ENCODE results near the gene S100B. TPM values are rescaled to one million over a fixed set of nuclear protein-coding genes. Genes with fewer than 3 reads are reported as not detected.

The S100B gene
- total RNA-seq, 1 experiment from 2014 or later, result not detected

GRCh38 chr21:46616656-46617055 is 11.8 kb upstream of the S100B start:
- no peaks in the 10 kb centered on the region for H3K9me3 Mint-ChIP-seq (ENCODE audit: unreplicated experiment)
- peaks cover 63% of the 10 kb centered on the region for H3K27me3 Mint-ChIP-seq (ENCODE audit: insufficient read depth, unreplicated experiment)
- no peak for DNase-seq (ENCODE audit: unreplicated experiment)
- intact Hi-C loops (cut with micrococcal nuclease), result no loop called here
- H3K4me1 Mint-ChIP-seq (ENCODE audit: insufficient read depth, unreplicated experiment), result no peaks in the 10 kb centered on the region
- CTCF ChIA-PET, result no interaction called here
- no TSS peak for BruUV-seq (replicated peaks)
- no peak for TF ChIP-seq CTCF (IDR thresholded peaks at IDR 0.05; ENCODE audit: unreplicated experiment)
- H3K36me3 Mint-ChIP-seq (ENCODE audit: insufficient read depth, unreplicated experiment), result peaks cover 6% of the 10 kb centered on the region
- no peak overlapping the region for H3K4me3 Mint-ChIP-seq (ENCODE audit: unreplicated experiment)
- POLR2A ChIA-PET, result no interaction called here
- no peak overlapping the region for H3K27ac Mint-ChIP-seq (ENCODE audit: low read depth, unreplicated experiment)

DNA sequence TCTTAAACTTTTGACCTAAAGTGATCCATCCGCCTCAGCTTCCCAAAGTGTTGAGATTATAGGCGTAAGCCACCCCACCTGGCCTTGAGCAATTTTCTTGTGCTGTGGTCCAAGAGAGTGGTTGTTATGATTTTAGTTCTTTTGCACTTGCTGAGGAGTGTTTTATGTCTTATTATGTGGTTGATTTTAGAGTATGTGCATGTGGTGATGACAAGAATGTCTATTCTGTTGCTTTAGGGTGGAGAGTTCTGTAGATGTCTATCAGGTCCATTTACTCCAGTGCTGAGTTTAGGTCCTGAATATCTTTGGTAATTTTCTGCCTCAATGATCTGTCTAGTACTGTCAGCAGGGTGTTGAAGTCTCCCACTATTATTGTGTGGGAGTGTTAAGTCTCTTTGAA is 11.2 kb upstream of the S100B start:
- H3K27ac Mint-ChIP-seq (ENCODE audit: low read depth, unreplicated experiment), result no peak overlapping the region
- no peaks in the 10 kb centered on the region for H3K9me3 Mint-ChIP-seq (ENCODE audit: unreplicated experiment)
- no peak overlapping the region for H3K4me3 Mint-ChIP-seq (ENCODE audit: unreplicated experiment)
- no peak for TF ChIP-seq CTCF (IDR thresholded peaks at IDR 0.05; ENCODE audit: unreplicated experiment)
- H3K4me1 Mint-ChIP-seq (ENCODE audit: insufficient read depth, unreplicated experiment), result no peaks in the 10 kb centered on the region
- intact Hi-C loops (cut with micrococcal nuclease), result no loop called here
- H3K27me3 Mint-ChIP-seq (ENCODE audit: insufficient read depth, unreplicated experiment), result peaks cover 63% of the 10 kb centered on the region
- ChIA-PET CTCF (no interaction called here), POLR2A (no interaction called here)
- H3K36me3 Mint-ChIP-seq (ENCODE audit: insufficient read depth, unreplicated experiment), result peaks cover 6% of the 10 kb centered on the region
- no TSS peak for BruUV-seq (replicated peaks)
- DNase-seq (ENCODE audit: unreplicated experiment), result no peak

DNA sequence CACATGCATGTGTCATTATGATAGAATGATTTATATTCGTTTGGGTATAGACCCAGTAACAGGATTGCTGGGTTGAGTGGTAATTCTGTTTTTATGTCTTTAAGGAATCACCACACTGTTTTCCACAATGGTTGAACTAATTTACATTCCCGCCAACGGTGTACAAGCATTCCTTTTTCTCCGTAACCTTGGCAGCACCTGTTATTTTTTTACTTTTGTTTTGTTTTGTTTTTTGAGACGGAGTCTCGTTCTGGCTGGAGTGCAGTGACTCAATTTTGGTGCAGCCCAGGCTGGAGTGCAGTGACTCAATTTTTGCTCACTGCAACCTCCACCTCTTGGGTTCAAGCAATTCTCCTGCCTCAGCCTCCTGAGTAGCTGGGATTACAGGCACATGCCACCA is 8.5 kb upstream of the S100B start:
- CTCF ChIA-PET, result interaction anchor here (0.6 to 0.7 kb wide), 2 partner anchors 18 to 136 kb away, joined by 3 to 8 read pairs; no protein-coding TSS in a partner anchor
- Mint-ChIP-seq H3K4me1 (ENCODE audit: insufficient read depth, unreplicated experiment) (no peaks in the 10 kb centered on the region), H3K27me3 (ENCODE audit: insufficient read depth, unreplicated experiment) (peaks cover 60% of the 10 kb centered on the region), H3K4me3 (ENCODE audit: unreplicated experiment) (no peak overlapping the region), H3K9me3 (ENCODE audit: unreplicated experiment) (no peaks in the 10 kb centered on the region), H3K27ac (ENCODE audit: low read depth, unreplicated experiment) (no peak overlapping the region), H3K36me3 (ENCODE audit: insufficient read depth, unreplicated experiment) (peaks cover 6% of the 10 kb centered on the region)
- intact Hi-C loops (cut with micrococcal nuclease), result no loop called here
- BruUV-seq (replicated peaks), result no TSS peak
- no peak for DNase-seq (ENCODE audit: unreplicated experiment)
- TF ChIP-seq CTCF (IDR thresholded peaks at IDR 0.05; ENCODE audit: unreplicated experiment), result no peak
- POLR2A ChIA-PET, result no interaction called here

- intact Hi-C loops (cut with micrococcal nuclease), result no loop called here
- ChIA-PET CTCF (no interaction called here), POLR2A (no interaction called here)
- Mint-ChIP-seq H3K9me3 (ENCODE audit: unreplicated experiment) (no peaks in the 10 kb centered on the region), H3K36me3 (ENCODE audit: insufficient read depth, unreplicated experiment) (no peaks in the 10 kb centered on the region), H3K4me1 (ENCODE audit: insufficient read depth, unreplicated experiment) (no peaks in the 10 kb centered on the region), H3K4me3 (ENCODE audit: unreplicated experiment) (no peak overlapping the region), H3K27me3 (ENCODE audit: insufficient read depth, unreplicated experiment) (peaks cover 43% of the 10 kb centered on the region), H3K27ac (ENCODE audit: low read depth, unreplicated experiment) (no peak overlapping the region)
- TF ChIP-seq CTCF (IDR thresholded peaks at IDR 0.05; ENCODE audit: unreplicated experiment), result no peak
- no TSS peak for BruUV-seq (replicated peaks)
- no peak for DNase-seq (ENCODE audit: unreplicated experiment)
These were observed 5.3 kb upstream of the S100B start for GRCh38 chr21:46610018-46610701.
